HepG2 (cell line): ENCODE results near the gene SBK1. TPM values are rescaled to one million over a fixed set of nuclear protein-coding genes. Genes with fewer than 3 reads are reported as not detected.
A peak's percentile ranks its signal among the peaks of the same experiment; 100 is the strongest.

ENCODE experiments used
- ATAC-seq: fragments of 200-7000 bp; cut with Tn5 transposase; 3 replicates; pipeline ENCODE4 v1.9.1; 2020; ENCODE audit warnings: mild to moderate bottlenecking, moderate library complexity
- Bru-seq: library from RNA; stranded (reverse); fragments of 400-500 nt; gene quantifications from one replicate; lab custom pipeline; 2021; lab: Mats Ljungman, UMichigan
- BruChase-seq, 2 experiments: library from RNA; stranded (reverse); fragments of 400-500 nt; gene quantifications; one replicate each; lab custom pipeline; 2021; lab: Mats Ljungman, UMichigan
- BruUV-seq: library from RNA; stranded (reverse); fragments of 400-500 nt; replicated peaks from 2 replicates; lab custom pipeline; 2021; lab: Mats Ljungman, UMichigan
- CTCF ChIA-PET: fragments of 300-600 bp; formaldehyde crosslinking; extraction: SDS; loops from one replicate; lab custom pipeline; 2021; ENCODE audit warnings: low total read pairs, inconsistent platforms, low intra/inter-chr PET ratio; lab: Yijun Ruan, JAX
- POLR2A ChIA-PET: fragments of 350-600 bp; sonication (Branson Sonifier 250); formaldehyde crosslinking; loops from one replicate; lab custom pipeline; 2020; ENCODE audit warnings: antibody characterized with exemption, inconsistent platforms; lab: Yijun Ruan, JAX
- DNase-seq: peaks from one replicate; pipeline ENCODE4 v3.0.0-alpha.2; 2015; ENCODE audit warnings: low spot score
- FAIRE-seq: peaks from 3 replicates; lab custom pipeline; 2011; peaks lifted over from hg19 to GRCh38; lab: Jason Lieb, UNC
- H2AFZ ChIP-seq: one replicate; pipeline ENCODE4 v1.6.1; 2011; ENCODE audit warnings: low read length, inconsistent platforms
- H3K27ac ChIP-seq: fragments of 300-600 bp; 3 replicates; pipeline ENCODE4 v1.8.0; 2011; ENCODE audit warnings: mixed run types, mild to moderate bottlenecking, mixed read lengths, low read length, inconsistent platforms; ENCODE audit not compliant: insufficient read depth; ENCODE audit errors: extremely low read length
- H3K27me3 ChIP-seq, 2 experiments: fragments of 200-600 bp in 1 of 2; 2 replicates in 1 of 2; 3 replicates in 1 of 2; pipeline versions ENCODE4 v1.6.0 to v1.8.0; 2011; ENCODE audit warnings: low read length in 2 of 2, mild to moderate bottlenecking in 2 of 2, moderate library complexity in 2 of 2, inconsistent platforms in 1 of 2; ENCODE audit not compliant: insufficient read depth in 2 of 2, control insufficient read depth in 1 of 2
- H3K36me3 ChIP-seq, 2 experiments: fragments of 200-600 bp in 1 of 2; replicated peaks in 1 of 2; 2 replicates in 1 of 2; 3 replicates in 1 of 2; pipeline versions ENCODE4 v1.5.1 to v1.8.0; 2011; ENCODE audit warnings: low read length in 2 of 2, inconsistent platforms in 1 of 2; ENCODE audit not compliant: insufficient read depth in 2 of 2, control insufficient read depth in 1 of 2
- H3K4me1 ChIP-seq: 2 replicates; pipeline ENCODE4 v1.5.1; 2012; ENCODE audit warnings: low read length, inconsistent platforms; ENCODE audit not compliant: insufficient read depth
- H3K4me2 ChIP-seq: 2 replicates; pipeline ENCODE4 v1.6.0; 2011; ENCODE audit warnings: low read depth, low read length, inconsistent platforms
- H3K4me3 ChIP-seq, 3 experiments: fragments of 200-600 bp in 1 of 3; sonication (generic), shearing (Covaris generic) in 1 of 3; replicated peaks in 1 of 3; 2 replicates each; pipeline ENCODE4 v1.5.1; 2011 to 2016; ENCODE audit warnings: low read length in 3 of 3, inconsistent platforms in 2 of 3, low read depth in 2 of 3, mild to moderate bottlenecking in 2 of 3, control low read depth in 1 of 3, mixed read lengths in 1 of 3; ENCODE audit not compliant: insufficient read depth in 1 of 3
- H3K79me2 ChIP-seq: one replicate; pipeline ENCODE4 v1.6.1; 2011; ENCODE audit warnings: low read length, inconsistent platforms; ENCODE audit not compliant: insufficient read depth
- H3K9ac ChIP-seq: 2 replicates; pipeline ENCODE4 v1.6.0; 2011; ENCODE audit warnings: mild to moderate bottlenecking, low read depth, low read length, inconsistent platforms; ENCODE audit not compliant: insufficient read depth
- H3K9me3 ChIP-seq: 2 replicates; pipeline ENCODE4 v1.5.1; 2012; ENCODE audit warnings: mild to moderate bottlenecking, low read length
- H4K20me1 ChIP-seq: 2 replicates; pipeline ENCODE4 v1.6.0; 2011; ENCODE audit warnings: inconsistent platforms, mild to moderate bottlenecking, low read length, moderate library complexity; ENCODE audit not compliant: insufficient read depth
- ARNT ChIP-seq: fragments of 450-650 bp; IDR thresholded peaks from 2 replicates; pipeline ENCODE4 v1.6.1; 2017
- CC2D1A ChIP-seq: sonication (generic); formaldehyde crosslinking; IDR thresholded peaks from 2 replicates; pipeline ENCODE4 v1.8.1; 2023; ENCODE audit warnings: mild to moderate bottlenecking, missing genetic modification reagents
- HIVEP1 ChIP-seq: sonication (generic); formaldehyde crosslinking; IDR thresholded peaks from 2 replicates; pipeline ENCODE4 v1.4.0; 2020; ENCODE audit warnings: mild to moderate bottlenecking, missing genetic modification reagents
- KLF13 ChIP-seq: sonication (generic); formaldehyde crosslinking; IDR thresholded peaks from 2 replicates; pipeline ENCODE4 v1.4.0; 2020; ENCODE audit warnings: mild to moderate bottlenecking, missing genetic modification reagents
- MXI1 ChIP-seq: IDR thresholded peaks from 3 replicates; pipeline ENCODE4 v1.6.1; 2012; ENCODE audit warnings: low read depth, low read length, inconsistent platforms, borderline replicate concordance
- SAP130 ChIP-seq: IDR thresholded peaks from 2 replicates; pipeline ENCODE4 v1.6.1; 2016; ENCODE audit warnings: low read depth
- ZEB1 ChIP-seq: IDR thresholded peaks from 2 replicates; pipeline ENCODE4 v1.6.1; 2012; ENCODE audit warnings: mild to moderate bottlenecking, low read depth, inconsistent platforms; ENCODE audit not compliant: insufficient replicate concordance
- ZNF205 ChIP-seq: IDR thresholded peaks from 2 replicates; pipeline ENCODE4 v1.6.1; 2018; ENCODE audit warnings: missing biosample characterization, missing genetic modification reagents
- ZNF350 ChIP-seq: sonication (generic); formaldehyde crosslinking; IDR thresholded peaks from 2 replicates; pipeline ENCODE4 v1.4.0; 2020; ENCODE audit warnings: mild to moderate bottlenecking, low read depth, missing genetic modification reagents, borderline replicate concordance
- ZNF792 ChIP-seq: IDR thresholded peaks from 2 replicates; pipeline ENCODE4 v1.6.1; 2016
- WGBS: methylation state at CpG from one replicate; pipeline ENCODE4 v1.1.6; 2017; ENCODE audit warnings: low lambda C conversion rate; 5-methylcytosine and 5-hydroxymethylcytosine counted together
- in situ Hi-C: cut with HindIII; loops from 2 replicates; pipeline ENCODE4 v1.10.0; 2017; ENCODE audit warnings: low pct_unique_long_range_greater_than_20kb; ENCODE audit not compliant: extremely low pct_ligation_motif_present
- intact Hi-C: fragments of 100-400 bp; cut with micrococcal nuclease; formaldehyde crosslinking; loops from one replicate; pipeline ENCODE4 v1.10.0; 2022; ENCODE audit not compliant: unreplicated experiment
- long read RNA-seq, 2 experiments: library from RNA in 1 of 2; library from polyadenylated mRNA in 1 of 2; stranded (forward) in 1 of 2; unstranded in 1 of 2; transcript quantifications; one replicate each; pipeline ENCODE4 v2.0.0, GENCODE V29; 2019 to 2022
- polyA minus RNA-seq, 3 experiments: library from RNA; depleted of rRNA, polyadenylated mRNA; stranded (reverse); fragments of >200 nt; gene quantifications; 2 replicates each; pipeline ENCODE4 v1.2.3, GENCODE V29; 2011; ENCODE audit warnings: low replicate concordance in 1 of 3
- polyA plus RNA-seq, 8 experiments: library from polyadenylated mRNA; depleted of rRNA in 3 of 8; stranded (reverse) in 7 of 8; unstranded in 1 of 8; fragments of >200 nt; fragmentation: Illumina TruSeq in 4 of 8; extraction: Trizol in 4 of 8; gene quantifications; 2 replicates each; pipeline versions ENCODE4 v1.2.1 to v1.2.3, GENCODE V29; 2011 to 2016; ENCODE audit warnings: low read depth in 4 of 8, missing spikeins in 1 of 8, mixed read lengths in 1 of 8; ENCODE audit not compliant: insufficient read depth in 1 of 8
- total RNA-seq, 5 experiments: library from RNA; depleted of rRNA; stranded (reverse); fragments of >200 nt; fragmentation: Illumina TruSeq; extraction: Trizol; gene quantifications; 2 replicates each; pipeline ENCODE4 v1.2.3, GENCODE V29; 2016; ENCODE audit warnings: low read depth in 1 of 5
- TF ChIP-seq, protein P1 (sequence below): sonication (generic); formaldehyde crosslinking; IDR thresholded peaks from 2 replicates; pipeline ENCODE4 v1.8.1; 2023; ENCODE audit warnings: missing genetic modification reagents, mild to moderate bottlenecking, borderline replicate concordance
- TF ChIP-seq, protein P2 (sequence below): sonication (generic); formaldehyde crosslinking; IDR thresholded peaks from 2 replicates; pipeline ENCODE4 v1.4.0; 2020; ENCODE audit warnings: mild to moderate bottlenecking, missing genetic modification reagents, borderline replicate concordance

The SBK1 gene
- total RNA-seq (2016; rRNA removed; fragmentation: Illumina TruSeq; extraction: Trizol) (0.15 and 0.18 TPM in 2 replicates), polyA plus RNA-seq (2011; rRNA removed) (0.17 and 0.26 TPM in 2 replicates), polyA minus RNA-seq (2011; rRNA and poly(A)+ RNA removed; ENCODE audit: low replicate concordance) (0.16 and 0.52 TPM in 2 replicates), Bru-seq, nascent RNA (percentile 28 among the genes with signal in this experiment), BruChase-seq, experiment 1, labeled RNA remaining after a 6-hour chase (percentile 34 among the genes with signal in this experiment), BruChase-seq, experiment 2, labeled RNA remaining after a 2-hour chase (percentile 31 among the genes with signal in this experiment)
- 0.09 TPM in 1 of 2 replicates, not detected in the other for total RNA-seq (2016; cell fraction: cytosol; rRNA removed; fragmentation: Illumina TruSeq; extraction: Trizol; ENCODE audit: low read depth)
- total RNA-seq (2016; cell fraction: insoluble cytoplasmic fraction; rRNA removed; fragmentation: Illumina TruSeq; extraction: Trizol) = 0.19 and 0.25 TPM in 2 replicates
- 0.22 and 0.28 TPM in 2 replicates for total RNA-seq (2016; cell fraction: membrane; rRNA removed; fragmentation: Illumina TruSeq; extraction: Trizol)
- 0.13 and 0.16 TPM in 2 replicates for total RNA-seq (2016; cell fraction: nucleus; rRNA removed; fragmentation: Illumina TruSeq; extraction: Trizol)
- polyA plus RNA-seq (2011; cell fraction: cytosol; rRNA removed) = 0.19 and 0.26 TPM in 2 replicates
- 0.59 and 0.61 TPM in 2 replicates for polyA plus RNA-seq (2011; cell fraction: nucleus; rRNA removed)
- polyA plus RNA-seq (2012) = 0.44 and 0.76 TPM in 2 replicates
- polyA plus RNA-seq (2016; cell fraction: cytosol; fragmentation: Illumina TruSeq; extraction: Trizol; ENCODE audit: low read depth) = 0.06 and 0.08 TPM in 2 replicates
- 0.66 and 0.71 TPM in 2 replicates for polyA plus RNA-seq (2016; cell fraction: insoluble cytoplasmic fraction; fragmentation: Illumina TruSeq; extraction: Trizol; ENCODE audit: low read depth)
- polyA plus RNA-seq (2016; cell fraction: membrane; fragmentation: Illumina TruSeq; extraction: Trizol; ENCODE audit: low read depth) = 0.19 and 0.34 TPM in 2 replicates
- polyA plus RNA-seq (2016; cell fraction: nucleus; fragmentation: Illumina TruSeq; extraction: Trizol; ENCODE audit: insufficient read depth, low read depth) = 0.70 and 0.92 TPM in 2 replicates
- polyA minus RNA-seq (2011; cell fraction: cytosol; rRNA and poly(A)+ RNA removed) = 0.26 and 0.59 TPM in 2 replicates
- polyA minus RNA-seq (2011; cell fraction: nucleus; rRNA and poly(A)+ RNA removed) = 0.13 and 0.25 TPM in 2 replicates
- long read RNA-seq, experiment 1 = 0 reads
- long read RNA-seq, experiment 2, full-length matches to known transcripts = 1 of 3 reads
- long read RNA-seq, experiment 2, partial matches to known transcripts = 0 of 3 reads
- long read RNA-seq, experiment 2, other reads (novel, unspliced or antisense) = 2 of 3 reads

DNA sequence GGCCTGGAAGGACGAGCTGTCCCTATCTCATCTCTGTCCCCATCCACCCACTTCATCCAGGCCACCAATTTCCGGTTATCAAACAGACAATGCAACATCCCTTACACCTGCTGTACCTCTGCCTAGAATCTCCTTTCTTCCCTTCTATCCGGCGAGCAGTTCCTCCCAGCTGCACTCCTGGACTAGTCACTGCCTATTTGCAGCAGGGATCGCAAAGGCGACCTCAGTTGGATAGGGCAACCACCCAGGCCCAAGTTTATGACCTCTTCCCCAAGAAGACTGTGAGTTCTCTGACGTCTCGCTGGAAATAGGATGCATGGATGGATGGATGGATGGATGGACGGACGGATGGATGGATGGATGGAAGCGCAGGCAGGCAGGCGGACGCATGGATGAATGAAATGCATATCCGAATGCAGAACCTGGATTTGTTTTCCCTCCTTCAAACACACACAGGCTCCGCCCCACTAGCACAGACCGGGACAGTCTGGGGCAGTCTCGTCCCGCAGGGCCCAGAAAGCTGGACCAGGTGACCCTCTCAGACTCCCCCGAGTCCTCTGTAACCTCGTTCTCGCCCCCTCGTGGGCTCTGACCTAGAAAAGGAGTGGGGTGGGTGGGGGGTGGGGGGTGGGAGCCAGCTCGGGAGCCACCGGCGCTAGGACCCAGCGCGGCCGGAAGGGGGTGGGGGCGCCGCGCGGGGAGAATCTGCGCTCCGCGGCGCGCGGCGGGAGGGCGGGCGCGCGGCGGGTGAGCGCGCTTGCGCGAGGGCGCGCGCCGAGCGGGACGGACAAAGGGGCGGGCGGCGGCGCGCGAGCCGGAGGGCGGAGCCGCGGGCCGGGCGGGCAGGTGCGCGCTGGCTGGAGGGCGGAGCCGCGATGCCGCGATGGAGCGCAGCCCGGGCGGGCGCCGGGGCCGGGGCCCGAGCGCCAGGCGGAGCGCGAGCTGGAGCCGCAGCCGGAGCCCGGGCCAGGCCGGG, at the start of gene SBK1:
Gene SBK1 (plus strand): TSS at position 875 of the 976 bp plus-strand sequence. CDS start 24,867 bp downstream, outside the sequence.
- Histone ChIP-seq H3K4me3 (peak within 1 kb of the TSS; percentile 59 to 76 (median 61)), H3K27me3 (peaks cover 14 to 45% of the 10 kb centered on the region in 2 experiments), H3K27ac (no peak within 1 kb of the TSS), H3K4me1 (peaks cover 48% of the 10 kb centered on the region), H3K9ac (peak within 1 kb of the TSS; percentile 34), H3K4me2 (peak within 1 kb of the TSS; percentile 89), H3K9me3 (no peaks in the 10 kb centered on the region), H4K20me1 (no peaks in the 10 kb centered on the region), H3K36me3 (no peaks in the 10 kb centered on the region), H3K79me2 (no peaks in the 10 kb centered on the region), H2AFZ (peak within 1 kb of the TSS; percentile 76)
- peak; percentile 72 for ATAC-seq
- 8% methylated on average over 26 of the region's 88 CpGs for WGBS
- in situ Hi-C loops = no loop called here
- ChIA-PET CTCF (no interaction called here), POLR2A (interaction anchor here (0.7 to 0.8 kb wide), 2 partner anchors 11 to 14 kb away, joined by 3 read pairs; no protein-coding TSS in a partner anchor)
- no TSS peak for BruUV-seq
- DNase-seq = peak; percentile 40
- intact Hi-C loops = no loop called here
- FAIRE-seq = peak; percentile 65
- TF ChIP-seq ZNF205 (CRISPR knock-in tag) = no peak
- TF ChIP-seq SAP130 (CRISPR knock-in tag) = peak; percentile 14; the same call in 1 of the 2 replicates
- no peak for TF ChIP-seq ZNF792 (CRISPR knock-in tag)
- no peak for TF ChIP-seq ARNT
- no peak for TF ChIP-seq CC2D1A (CRISPR knock-in tag)
- 0 out of 2 replicates have a peak, but pooled peaks have one; percentile 67 for TF ChIP-seq KLF13 (CRISPR knock-in tag)
- TF ChIP-seq HIVEP1 (CRISPR knock-in tag) = peak; percentile 35; the same call in 1 of the 2 replicates
- TF ChIP-seq MXI1 = no peak
- TF ChIP-seq, protein P1, sequence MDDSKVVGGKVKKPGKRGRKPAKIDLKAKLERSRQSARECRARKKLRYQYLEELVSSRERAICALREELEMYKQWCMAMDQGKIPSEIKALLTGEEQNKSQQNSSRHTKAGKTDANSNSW (CRISPR knock-in tag) = no peak
- TF ChIP-seq, protein P2, sequence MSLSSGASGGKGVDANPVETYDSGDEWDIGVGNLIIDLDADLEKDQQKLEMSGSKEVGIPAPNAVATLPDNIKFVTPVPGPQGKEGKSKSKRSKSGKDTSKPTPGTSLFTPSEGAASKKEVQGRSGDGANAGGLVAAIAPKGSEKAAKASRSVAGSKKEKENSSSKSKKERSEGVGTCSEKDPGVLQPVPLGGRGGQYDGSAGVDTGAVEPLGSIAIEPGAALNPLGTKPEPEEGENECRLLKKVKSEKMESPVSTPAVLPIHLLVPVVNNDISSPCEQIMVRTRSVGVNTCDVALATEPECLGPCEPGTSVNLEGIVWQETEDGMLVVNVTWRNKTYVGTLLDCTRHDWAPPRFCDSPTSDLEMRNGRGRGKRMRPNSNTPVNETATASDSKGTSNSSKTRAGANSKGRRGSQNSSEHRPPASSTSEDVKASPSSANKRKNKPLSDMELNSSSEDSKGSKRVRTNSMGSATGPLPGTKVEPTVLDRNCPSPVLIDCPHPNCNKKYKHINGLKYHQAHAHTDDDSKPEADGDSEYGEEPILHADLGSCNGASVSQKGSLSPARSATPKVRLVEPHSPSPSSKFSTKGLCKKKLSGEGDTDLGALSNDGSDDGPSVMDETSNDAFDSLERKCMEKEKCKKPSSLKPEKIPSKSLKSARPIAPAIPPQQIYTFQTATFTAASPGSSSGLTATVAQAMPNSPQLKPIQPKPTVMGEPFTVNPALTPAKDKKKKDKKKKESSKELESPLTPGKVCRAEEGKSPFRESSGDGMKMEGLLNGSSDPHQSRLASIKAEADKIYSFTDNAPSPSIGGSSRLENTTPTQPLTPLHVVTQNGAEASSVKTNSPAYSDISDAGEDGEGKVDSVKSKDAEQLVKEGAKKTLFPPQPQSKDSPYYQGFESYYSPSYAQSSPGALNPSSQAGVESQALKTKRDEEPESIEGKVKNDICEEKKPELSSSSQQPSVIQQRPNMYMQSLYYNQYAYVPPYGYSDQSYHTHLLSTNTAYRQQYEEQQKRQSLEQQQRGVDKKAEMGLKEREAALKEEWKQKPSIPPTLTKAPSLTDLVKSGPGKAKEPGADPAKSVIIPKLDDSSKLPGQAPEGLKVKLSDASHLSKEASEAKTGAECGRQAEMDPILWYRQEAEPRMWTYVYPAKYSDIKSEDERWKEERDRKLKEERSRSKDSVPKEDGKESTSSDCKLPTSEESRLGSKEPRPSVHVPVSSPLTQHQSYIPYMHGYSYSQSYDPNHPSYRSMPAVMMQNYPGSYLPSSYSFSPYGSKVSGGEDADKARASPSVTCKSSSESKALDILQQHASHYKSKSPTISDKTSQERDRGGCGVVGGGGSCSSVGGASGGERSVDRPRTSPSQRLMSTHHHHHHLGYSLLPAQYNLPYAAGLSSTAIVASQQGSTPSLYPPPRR (CRISPR knock-in tag) = no peak
- no peak for TF ChIP-seq ZEB1
- TF ChIP-seq ZNF350 (CRISPR knock-in tag) = peak; percentile 46; the same call in 1 of the 2 replicates
